CD4-positive, alpha-beta T cell treated with Interleukin-1 beta for 1 hour (primary cell): ENCODE results near the gene DCC.

Experiments
- DNase-seq, 2 donors: peaks; one replicate each; pipeline ENCODE4 v3.0.0-alpha.2; 2020 to 2022

The DCC gene

GRCh38 chr18:52339891-52340371 is at the start of gene DCC:
Gene DCC, plus strand, starts transcription at chr18:52340197. Its CDS starts 591 bp downstream, at chr18:52340788.
- no peak for DNase-seq

- DNase-seq, result no peak
These were observed 29.3 kb upstream of the DCC start for GRCh38 chr18:52310651-52311050.

GRCh38 chr18:52311331-52311730 is 28.7 kb upstream of the DCC start:
- no peak for DNase-seq

- no peak for DNase-seq
These were observed 27.7 kb upstream of the DCC start for GRCh38 chr18:52312346-52312745.

- DNase-seq, result no peak
These were observed 26.8 kb upstream of the DCC start for GRCh38 chr18:52313213-52313612.

GRCh38 chr18:52319424-52319983 is 20.5 kb upstream of the DCC start:
- no peak for DNase-seq

GRCh38 chr18:52322307-52322706 is 17.7 kb upstream of the DCC start:
- DNase-seq, result no peak

- DNase-seq, result no peak
These were observed 16.2 kb upstream of the DCC start for GRCh38 chr18:52323802-52324201.

- no peak for DNase-seq
These were observed 14.0 kb upstream of the DCC start for GRCh38 chr18:52325997-52326396.

GRCh38 chr18:52333860-52334259 is 6.1 kb upstream of the DCC start:
- no peak for DNase-seq

GRCh38 chr18:52334307-52334706 is 5.7 kb upstream of the DCC start:
- DNase-seq, result no peak

- DNase-seq, result no peak
These were observed 5.1 kb upstream of the DCC start for GRCh38 chr18:52334896-52335295.

- no peak for DNase-seq
These were observed 2.7 kb upstream of the DCC start for GRCh38 chr18:52337276-52337675.

- no peak for DNase-seq
These were observed 557 bp downstream of the DCC start for GRCh38 chr18:52340406-52341102.

- no peak for DNase-seq
These were observed 1.1 kb downstream of the DCC start for GRCh38 chr18:52341103-52341432.

- DNase-seq, result no peak
These were observed 1.8 kb downstream of the DCC start for GRCh38 chr18:52341608-52342381.

- DNase-seq, result no peak
These were observed 2.5 kb downstream of the DCC start for GRCh38 chr18:52342456-52342855.

GRCh38 chr18:52343138-52343537 is 3.1 kb downstream of the DCC start:
- DNase-seq, result no peak

- DNase-seq, result no peak
These were observed 3.8 kb downstream of the DCC start for GRCh38 chr18:52343731-52344340.

- no peak for DNase-seq
These were observed 4.9 kb downstream of the DCC start for GRCh38 chr18:52344881-52345280.

GRCh38 chr18:52345428-52345827 is 5.4 kb downstream of the DCC start:
- no peak for DNase-seq

GRCh38 chr18:52348209-52348608 is 8.2 kb downstream of the DCC start:
- DNase-seq, result no peak

- no peak for DNase-seq
These were observed 9.5 kb downstream of the DCC start for GRCh38 chr18:52349498-52349897.

GRCh38 chr18:52352920-52353319 is 12.9 kb downstream of the DCC start:
- no peak for DNase-seq
